ENCODE data around the gene SEC14L1. TPM values are rescaled to one million over a fixed set of nuclear protein-coding genes. Genes with fewer than 3 reads are reported as not detected.

The SEC14L1 gene
- total RNA-seq, 1 experiment from 2014 or later = 25.5 TPM

GRCh38 chr17:77214328-77214727 is 73.6 kb downstream of the SEC14L1 start:
- DNase-seq (ENCODE audit: low read depth) = no peak

- peak; percentile 38 for DNase-seq (ENCODE audit: low read depth)
These were observed 74.0 kb downstream of the SEC14L1 start for GRCh38 chr17:77214743-77215142.

GRCh38 chr17:77215281-77215680 is 74.5 kb downstream of the SEC14L1 start:
- DNase-seq (ENCODE audit: low read depth) = no peak

- DNase-seq (ENCODE audit: low read depth) = no peak
These were observed 75.7 kb downstream of the SEC14L1 start for GRCh38 chr17:77216486-77216885.

GRCh38 chr17:77217123-77217522 is 76.4 kb downstream of the SEC14L1 start:
- no peak for DNase-seq (ENCODE audit: low read depth)

GRCh38 chr17:77217566-77217965 is 76.8 kb downstream of the SEC14L1 start:
- no peak for DNase-seq (ENCODE audit: low read depth)

- DNase-seq (ENCODE audit: low read depth) = no peak
These were observed 78.1 kb downstream of the SEC14L1 start for GRCh38 chr17:77218902-77219301.

GRCh38 chr17:77222356-77222755 is 81.6 kb downstream of the SEC14L1 start:
- no peak for DNase-seq (ENCODE audit: low read depth)

GRCh38 chr17:77223642-77224420 is 83.1 kb downstream of the SEC14L1 start:
- no peak for DNase-seq (ENCODE audit: low read depth)

GRCh38 chr17:77225265-77225664 is 84.5 kb downstream of the SEC14L1 start:
- no peak for DNase-seq (ENCODE audit: low read depth)

GRCh38 chr17:77227461-77228240 is 86.9 kb downstream of the SEC14L1 start:
- DNase-seq (ENCODE audit: low read depth) = no peak

- no peak for DNase-seq (ENCODE audit: low read depth)
These were observed 87.5 kb downstream of the SEC14L1 start for GRCh38 chr17:77228241-77228752.

- DNase-seq (ENCODE audit: low read depth) = no peak
These were observed 88.0 kb downstream of the SEC14L1 start for GRCh38 chr17:77228816-77229215.

- no peak for DNase-seq (ENCODE audit: low read depth)
These were observed 89.1 kb downstream of the SEC14L1 start for GRCh38 chr17:77229786-77230435.

- no peak for DNase-seq (ENCODE audit: low read depth)
These were observed 89.7 kb downstream of the SEC14L1 start for GRCh38 chr17:77230436-77230830.

- no peak for DNase-seq (ENCODE audit: low read depth)
These were observed 90.5 kb downstream of the SEC14L1 start for GRCh38 chr17:77231076-77231871.

GRCh38 chr17:77233127-77233526 is 92.4 kb downstream of the SEC14L1 start:
- no peak for DNase-seq (ENCODE audit: low read depth)

- DNase-seq (ENCODE audit: low read depth) = peak; percentile 74
These were observed 93.0 kb downstream of the SEC14L1 start for GRCh38 chr17:77233635-77234334.

- DNase-seq (ENCODE audit: low read depth) = no peak
These were observed 93.9 kb downstream of the SEC14L1 start for GRCh38 chr17:77234695-77235094.

- DNase-seq (ENCODE audit: low read depth) = peak; percentile 87
These were observed 94.7 kb downstream of the SEC14L1 start for GRCh38 chr17:77235370-77235941.

Measured in Daoy (cell line).